OCI-LY3 (cell line): ENCODE measurements around the gene ANKRD33B.

Source experiments
- EZH2phosphoT487 ChIP-seq: fragments of 200-600 bp; shearing (Covaris generic); IDR thresholded peaks from 2 replicates; pipeline ENCODE4 v1.6.1; 2018; ENCODE audit warnings: antibody characterized with exemption, mixed run types, low read depth
- TF ChIP-seq, protein P1 (sequence below): fragments of 200-600, 300-600 bp; sonication (generic); IDR thresholded peaks from 2 replicates; pipeline ENCODE4 v1.5.1; 2014; ENCODE audit warnings: antibody characterized with exemption, low read length, low read depth

DNA sequence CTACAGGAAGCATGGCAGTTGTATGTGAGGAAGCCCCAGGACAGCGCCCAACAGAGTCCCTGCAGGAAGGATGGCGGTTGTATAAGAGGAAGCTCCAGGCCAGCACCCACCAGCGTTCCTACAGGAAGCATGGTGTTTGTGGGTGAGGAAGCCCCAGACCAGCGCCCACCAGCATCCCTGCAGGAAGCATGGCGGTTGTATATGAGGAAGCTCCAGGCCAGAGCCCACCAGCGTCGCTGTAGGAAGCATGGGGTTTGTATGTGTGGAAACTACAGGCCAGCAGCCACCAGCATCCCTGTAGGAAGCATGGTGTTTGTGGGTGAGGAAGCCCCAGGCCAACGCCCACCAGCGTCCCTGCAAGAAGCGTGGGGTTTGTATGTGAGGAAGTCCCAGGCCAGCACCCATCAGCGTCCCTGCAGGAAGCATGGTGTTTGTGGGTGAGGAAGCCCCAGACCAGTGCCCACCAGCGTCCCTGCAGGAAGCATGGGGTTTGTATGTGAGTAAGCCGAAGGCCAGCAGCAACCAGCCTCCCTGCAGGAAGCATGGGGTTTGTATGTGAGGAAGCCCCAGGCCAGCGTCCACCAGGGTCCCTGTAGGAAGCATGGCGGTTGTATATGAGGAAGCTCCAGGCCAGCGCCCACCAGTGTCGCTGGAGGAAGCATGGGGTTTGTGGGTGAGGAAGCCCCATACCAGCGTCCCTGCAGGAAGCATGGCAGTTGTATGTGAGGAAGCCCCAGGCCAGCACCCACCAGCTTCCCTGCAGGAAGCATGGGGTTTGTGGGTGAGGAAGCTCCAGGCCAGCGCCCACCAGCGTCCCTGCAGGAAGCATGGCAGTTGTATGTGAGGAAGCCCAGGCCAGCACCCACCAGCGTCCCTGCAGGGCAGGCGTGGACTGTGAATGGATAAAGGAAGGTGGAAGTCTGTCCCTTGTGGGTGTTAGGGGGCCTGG lies 118.1 kb downstream of the ANKRD33B start:
- TF ChIP-seq, protein P1, sequence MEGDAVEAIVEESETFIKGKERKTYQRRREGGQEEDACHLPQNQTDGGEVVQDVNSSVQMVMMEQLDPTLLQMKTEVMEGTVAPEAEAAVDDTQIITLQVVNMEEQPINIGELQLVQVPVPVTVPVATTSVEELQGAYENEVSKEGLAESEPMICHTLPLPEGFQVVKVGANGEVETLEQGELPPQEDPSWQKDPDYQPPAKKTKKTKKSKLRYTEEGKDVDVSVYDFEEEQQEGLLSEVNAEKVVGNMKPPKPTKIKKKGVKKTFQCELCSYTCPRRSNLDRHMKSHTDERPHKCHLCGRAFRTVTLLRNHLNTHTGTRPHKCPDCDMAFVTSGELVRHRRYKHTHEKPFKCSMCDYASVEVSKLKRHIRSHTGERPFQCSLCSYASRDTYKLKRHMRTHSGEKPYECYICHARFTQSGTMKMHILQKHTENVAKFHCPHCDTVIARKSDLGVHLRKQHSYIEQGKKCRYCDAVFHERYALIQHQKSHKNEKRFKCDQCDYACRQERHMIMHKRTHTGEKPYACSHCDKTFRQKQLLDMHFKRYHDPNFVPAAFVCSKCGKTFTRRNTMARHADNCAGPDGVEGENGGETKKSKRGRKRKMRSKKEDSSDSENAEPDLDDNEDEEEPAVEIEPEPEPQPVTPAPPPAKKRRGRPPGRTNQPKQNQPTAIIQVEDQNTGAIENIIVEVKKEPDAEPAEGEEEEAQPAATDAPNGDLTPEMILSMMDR = no peak
- TF ChIP-seq EZH2phosphoT487 = no peak
